HG03175 (cell line): Measurements from ENCODE around the gene CBX7.

Source experiments
- ATAC-seq: cut with Tn5 transposase; IDR thresholded peaks from one replicate; pipeline ENCODE4 v1.9.1; 2021; ENCODE audit warnings: mild to moderate bottlenecking, moderate library complexity; ENCODE audit not compliant: unreplicated experiment

CBX7 gene

GRCh38 chr22:39128508-39128907 is 24.0 kb downstream of the CBX7 start:
- no peak for ATAC-seq

GRCh38 chr22:39125622-39126021 is 26.9 kb downstream of the CBX7 start:
- ATAC-seq: no peak

- no peak for ATAC-seq
Measured at GRCh38 chr22:39123751-39124581, 28.5 kb downstream of the CBX7 start.

GRCh38 chr22:39122772-39123470 is 29.6 kb downstream of the CBX7 start:
- no peak for ATAC-seq

GRCh38 chr22:39120983-39121382 is 31.5 kb downstream of the CBX7 start:
- ATAC-seq: no peak

- ATAC-seq: peak; percentile 64
Measured at GRCh38 chr22:39117585-39118191, 34.8 kb downstream of the CBX7 start.

- no peak for ATAC-seq
Measured at GRCh38 chr22:39115977-39116621, 36.4 kb downstream of the CBX7 start.

GRCh38 chr22:39115570-39115969 is 36.9 kb downstream of the CBX7 start:
- no peak for ATAC-seq

GRCh38 chr22:39114112-39114511 is 38.4 kb downstream of the CBX7 start:
- no peak for ATAC-seq

- ATAC-seq: no peak
Measured at GRCh38 chr22:39110631-39111561, 41.6 kb downstream of the CBX7 start.

GRCh38 chr22:39109361-39109760 is 43.1 kb downstream of the CBX7 start:
- ATAC-seq: no peak

GRCh38 chr22:39108487-39108886 is 44.0 kb downstream of the CBX7 start:
- ATAC-seq: no peak

- ATAC-seq: no peak
Measured at GRCh38 chr22:39106326-39106725, 46.2 kb downstream of the CBX7 start.

- ATAC-seq: no peak
Measured at GRCh38 chr22:39103431-39103830, 49.0 kb downstream of the CBX7 start.

- ATAC-seq: no peak
Measured at GRCh38 chr22:39101226-39101625, 51.3 kb downstream of the CBX7 start.

- no peak for ATAC-seq
Measured at GRCh38 chr22:39098576-39098975, 53.9 kb downstream of the CBX7 start.

GRCh38 chr22:39098026-39098425 is 54.5 kb downstream of the CBX7 start:
- no peak for ATAC-seq

- no peak for ATAC-seq
Measured at GRCh38 chr22:39097098-39098020, 55.1 kb downstream of the CBX7 start, which contains the start of gene APOBEC3H. TSS of gene APOBEC3H (plus strand) at chr22:39097244. CDS start at chr22:39100279, 3,035 bp downstream.

- no peak for ATAC-seq
Measured at GRCh38 chr22:39095971-39096370, 56.5 kb downstream of the CBX7 start.
